ES-I3 (cell line): ENCODE results near the gene SHROOM2.

Source experiments
- H3K36me3 ChIP-seq: 2 replicates; pipeline ENCODE4 v1.6.1; 2013; ENCODE audit warnings: mild to moderate bottlenecking, low read length, control low read depth, moderate library complexity; ENCODE audit not compliant: insufficient read depth
- H3K4me1 ChIP-seq: 2 replicates; pipeline ENCODE4 v1.6.1; 2013; ENCODE audit warnings: mild to moderate bottlenecking, control low read depth, low read length; ENCODE audit not compliant: insufficient read depth
- H3K9ac ChIP-seq: 2 replicates; pipeline ENCODE4 v1.6.1; 2013; ENCODE audit warnings: low read depth, mild to moderate bottlenecking, low read length, moderate library complexity
- H3K9me3 ChIP-seq: 2 replicates; pipeline ENCODE4 v1.6.1; 2013; ENCODE audit warnings: mild to moderate bottlenecking, low read length, moderate library complexity; ENCODE audit not compliant: control insufficient read depth, insufficient read depth

The SHROOM2 gene, protein sequence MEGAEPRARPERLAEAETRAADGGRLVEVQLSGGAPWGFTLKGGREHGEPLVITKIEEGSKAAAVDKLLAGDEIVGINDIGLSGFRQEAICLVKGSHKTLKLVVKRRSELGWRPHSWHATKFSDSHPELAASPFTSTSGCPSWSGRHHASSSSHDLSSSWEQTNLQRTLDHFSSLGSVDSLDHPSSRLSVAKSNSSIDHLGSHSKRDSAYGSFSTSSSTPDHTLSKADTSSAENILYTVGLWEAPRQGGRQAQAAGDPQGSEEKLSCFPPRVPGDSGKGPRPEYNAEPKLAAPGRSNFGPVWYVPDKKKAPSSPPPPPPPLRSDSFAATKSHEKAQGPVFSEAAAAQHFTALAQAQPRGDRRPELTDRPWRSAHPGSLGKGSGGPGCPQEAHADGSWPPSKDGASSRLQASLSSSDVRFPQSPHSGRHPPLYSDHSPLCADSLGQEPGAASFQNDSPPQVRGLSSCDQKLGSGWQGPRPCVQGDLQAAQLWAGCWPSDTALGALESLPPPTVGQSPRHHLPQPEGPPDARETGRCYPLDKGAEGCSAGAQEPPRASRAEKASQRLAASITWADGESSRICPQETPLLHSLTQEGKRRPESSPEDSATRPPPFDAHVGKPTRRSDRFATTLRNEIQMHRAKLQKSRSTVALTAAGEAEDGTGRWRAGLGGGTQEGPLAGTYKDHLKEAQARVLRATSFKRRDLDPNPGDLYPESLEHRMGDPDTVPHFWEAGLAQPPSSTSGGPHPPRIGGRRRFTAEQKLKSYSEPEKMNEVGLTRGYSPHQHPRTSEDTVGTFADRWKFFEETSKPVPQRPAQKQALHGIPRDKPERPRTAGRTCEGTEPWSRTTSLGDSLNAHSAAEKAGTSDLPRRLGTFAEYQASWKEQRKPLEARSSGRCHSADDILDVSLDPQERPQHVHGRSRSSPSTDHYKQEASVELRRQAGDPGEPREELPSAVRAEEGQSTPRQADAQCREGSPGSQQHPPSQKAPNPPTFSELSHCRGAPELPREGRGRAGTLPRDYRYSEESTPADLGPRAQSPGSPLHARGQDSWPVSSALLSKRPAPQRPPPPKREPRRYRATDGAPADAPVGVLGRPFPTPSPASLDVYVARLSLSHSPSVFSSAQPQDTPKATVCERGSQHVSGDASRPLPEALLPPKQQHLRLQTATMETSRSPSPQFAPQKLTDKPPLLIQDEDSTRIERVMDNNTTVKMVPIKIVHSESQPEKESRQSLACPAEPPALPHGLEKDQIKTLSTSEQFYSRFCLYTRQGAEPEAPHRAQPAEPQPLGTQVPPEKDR (N-terminal part only)

DNA sequence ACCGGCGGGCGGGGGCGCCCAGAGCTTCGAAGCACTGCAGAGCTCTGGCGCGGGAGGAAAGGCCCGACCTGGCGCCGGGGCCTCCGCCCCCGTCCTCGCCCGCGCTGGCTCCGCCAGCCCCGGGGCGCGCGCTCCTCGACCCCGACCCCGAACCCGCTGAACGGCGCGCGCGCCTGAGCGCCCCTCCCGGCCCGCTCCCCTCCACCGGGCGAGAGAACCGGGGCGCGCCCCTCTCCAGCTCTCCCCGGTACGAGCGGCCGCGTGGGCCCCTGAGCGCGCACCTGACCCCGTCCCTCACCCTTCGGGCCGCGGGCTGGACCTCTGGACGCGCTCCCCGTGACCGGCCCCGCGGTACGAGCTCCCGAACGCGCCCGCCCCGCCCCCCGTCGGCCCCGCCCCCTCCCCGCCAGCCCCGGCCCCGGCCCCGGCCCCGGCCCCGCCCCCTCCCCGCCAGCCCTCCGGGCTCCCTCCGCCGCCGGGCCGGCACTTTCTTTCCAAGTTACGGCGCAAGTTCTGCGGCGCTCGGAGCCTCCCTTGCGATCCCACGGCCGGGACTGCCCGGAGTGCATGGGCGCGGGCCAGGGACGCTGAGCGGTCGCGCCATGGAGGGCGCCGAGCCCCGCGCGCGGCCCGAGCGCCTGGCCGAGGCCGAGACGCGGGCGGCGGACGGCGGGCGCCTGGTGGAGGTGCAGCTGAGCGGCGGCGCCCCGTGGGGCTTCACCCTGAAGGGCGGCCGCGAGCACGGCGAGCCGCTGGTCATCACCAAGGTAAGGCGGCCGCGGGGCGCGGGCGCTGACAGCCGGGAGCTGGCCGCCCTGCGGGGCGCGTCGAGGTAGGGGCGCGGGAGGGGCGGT lies at the start of gene SHROOM2:
Gene SHROOM2 (plus strand): TSS at position 486 of the 854 bp plus-strand sequence. CDS start 117 bp downstream, at position 603.
- H3K9me3 ChIP-seq, result no peaks in the 10 kb centered on the region
- peak within 1 kb of the TSS; percentile 61 for H3K9ac ChIP-seq
- H3K4me1 ChIP-seq, result peaks cover 18% of the 10 kb centered on the region
- H3K36me3 ChIP-seq, result no peaks in the 10 kb centered on the region

DNA sequence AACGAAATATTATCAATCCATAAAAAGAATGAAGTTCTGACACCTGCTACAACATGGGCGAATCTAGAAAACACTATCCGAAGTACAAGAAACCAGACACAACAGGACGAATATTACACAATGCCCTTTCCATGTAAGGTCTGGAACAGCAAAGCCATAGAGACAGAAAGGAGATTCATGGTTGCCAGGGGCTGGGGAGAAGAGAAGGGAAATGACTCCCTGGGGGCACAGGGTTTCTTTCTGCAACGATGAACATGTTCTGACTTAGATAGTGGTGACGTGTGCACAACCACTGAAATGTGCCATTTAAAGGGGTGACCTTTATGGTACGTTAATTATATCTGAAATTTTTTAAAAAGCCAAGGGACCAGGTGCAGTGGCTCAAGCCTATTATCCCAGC lies 48.9 kb upstream of the SHROOM2 start:
- no peaks in the 10 kb centered on the region; the same call in 1 of the 2 replicates for H3K36me3 ChIP-seq
- H3K9ac ChIP-seq, result no peak overlapping the region
- H3K9me3 ChIP-seq, result peaks cover 7% of the 10 kb centered on the region; the same call in 1 of the 2 replicates
- H3K4me1 ChIP-seq, result no peaks in the 10 kb centered on the region

DNA sequence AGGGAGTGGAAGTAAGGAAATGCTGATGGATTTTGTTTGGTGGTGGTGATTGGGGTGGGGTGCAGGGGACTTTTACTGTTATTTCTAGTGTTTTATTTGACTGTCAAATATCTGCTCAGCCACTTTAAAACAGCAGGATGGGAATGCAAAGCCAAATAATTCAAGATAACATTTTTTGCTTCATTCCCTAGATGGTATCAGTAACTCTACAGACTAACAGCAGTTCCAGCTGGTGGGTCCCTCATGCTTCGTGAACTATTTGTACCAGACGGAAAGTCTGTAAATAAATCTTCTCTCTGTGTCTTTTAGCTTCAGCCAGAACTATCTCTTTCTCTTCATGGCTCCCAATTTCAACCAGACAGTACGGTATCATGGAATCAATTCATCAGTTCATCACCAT lies 48.1 kb upstream of the SHROOM2 start:
- no peaks in the 10 kb centered on the region for H3K4me1 ChIP-seq
- H3K9ac ChIP-seq, result no peak overlapping the region
- no peaks in the 10 kb centered on the region; the same call in 1 of the 2 replicates for H3K36me3 ChIP-seq
- H3K9me3 ChIP-seq, result peaks cover 3% of the 10 kb centered on the region; the same call in 1 of the 2 replicates

DNA sequence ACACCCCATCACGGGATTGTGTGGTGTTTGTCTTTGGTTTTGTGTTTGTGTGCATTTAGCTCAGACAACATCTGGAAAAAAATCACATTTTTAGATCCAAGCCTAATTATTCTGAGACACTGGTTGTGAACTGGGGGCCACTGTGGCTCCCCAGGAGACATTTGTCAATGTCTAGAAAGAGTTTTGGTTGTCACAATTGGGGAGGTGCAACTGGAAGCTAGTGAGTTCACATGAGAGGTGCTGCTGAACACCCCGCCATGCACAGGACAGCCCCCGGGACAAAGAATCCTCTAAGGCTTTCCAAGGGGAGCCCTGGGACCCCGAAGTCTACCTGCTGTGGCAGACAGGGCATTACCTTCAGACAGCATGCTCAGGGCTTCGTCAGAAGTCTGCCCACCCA lies 47.1 kb upstream of the SHROOM2 start:
- Histone ChIP-seq H3K9ac (no peak overlapping the region), H3K36me3 (peaks cover 5% of the 10 kb centered on the region; the same call in 1 of the 2 replicates), H3K9me3 (no peaks in the 10 kb centered on the region), H3K4me1 (no peaks in the 10 kb centered on the region)

DNA sequence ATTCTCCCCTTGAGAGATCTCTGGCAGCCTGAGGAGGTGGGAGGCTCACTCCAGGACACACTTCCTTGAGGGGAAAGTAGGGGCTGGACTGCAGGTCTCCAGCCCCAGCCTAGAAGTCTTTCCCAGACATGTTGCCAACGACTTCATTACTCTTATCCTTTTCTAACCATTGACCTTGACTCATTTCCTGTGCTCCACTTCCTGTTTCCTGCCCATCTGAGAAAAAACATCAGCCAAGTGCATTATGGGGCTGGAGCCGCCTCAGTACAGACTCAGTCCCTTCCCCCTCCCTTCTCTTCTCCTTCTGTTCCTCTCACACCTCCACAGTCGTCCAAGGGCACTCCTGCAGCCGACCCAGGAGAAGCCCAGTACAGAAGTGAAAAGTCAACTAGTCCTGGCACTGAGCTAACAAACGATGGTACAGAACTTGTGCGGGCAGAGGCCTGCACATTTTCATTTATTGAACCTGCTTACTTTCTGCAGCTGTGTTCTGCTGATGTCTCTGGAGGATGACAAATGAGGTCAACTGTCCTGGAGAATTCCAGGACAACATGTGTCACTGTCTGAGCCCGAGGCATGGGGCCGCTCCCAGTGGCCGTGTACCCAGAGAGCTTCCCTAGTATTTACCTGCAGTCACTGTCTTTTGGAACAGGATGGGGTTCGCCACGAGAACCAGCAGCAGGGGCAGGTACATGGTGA lies 40.7 kb upstream of the SHROOM2 start:
- Histone ChIP-seq H3K36me3 (0 out of 2 replicates have a peak, but pooled peaks cover 5% of the 10 kb centered on the region), H3K4me1 (peaks cover 6% of the 10 kb centered on the region; the same call in 1 of the 2 replicates), H3K9ac (no peak overlapping the region), H3K9me3 (no peaks in the 10 kb centered on the region)

DNA sequence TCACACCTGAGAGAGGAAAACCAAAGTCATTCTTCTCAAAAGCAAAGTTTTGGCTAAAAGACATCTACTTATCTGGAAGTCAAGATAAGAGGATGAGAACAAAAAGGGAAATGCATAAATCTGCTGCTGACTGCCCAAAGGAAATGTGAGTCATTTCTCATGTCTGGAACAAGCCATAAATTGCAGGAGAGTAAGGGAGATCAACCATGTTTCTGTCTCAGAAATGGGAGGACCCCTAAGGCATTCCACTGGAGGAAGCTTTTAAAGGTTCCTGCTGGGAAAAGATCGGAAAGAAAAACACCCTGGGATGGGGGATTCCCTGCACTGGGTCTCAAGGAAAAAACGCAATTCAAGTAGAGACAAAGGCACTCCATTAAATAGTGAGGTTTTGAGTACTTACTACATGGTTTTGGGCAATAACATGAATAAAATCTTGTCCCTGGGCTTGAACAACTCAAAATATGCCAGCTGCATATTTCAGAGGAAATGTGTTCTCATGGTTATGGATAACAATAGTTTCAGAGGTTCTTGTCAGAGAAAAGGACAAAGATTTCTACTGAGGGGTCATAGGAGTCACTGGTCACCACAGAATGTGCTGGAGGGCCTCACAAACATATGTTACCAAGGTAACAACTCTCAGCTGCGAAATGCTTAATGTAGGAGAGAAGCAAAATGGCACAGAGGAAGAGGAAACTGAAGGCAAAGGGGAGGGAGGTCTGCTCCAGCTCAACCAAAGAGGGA lies 39.9 kb upstream of the SHROOM2 start:
- H3K36me3 ChIP-seq, result 0 out of 2 replicates have a peak, but pooled peaks cover 5% of the 10 kb centered on the region
- no peaks in the 10 kb centered on the region for H3K9me3 ChIP-seq
- H3K4me1 ChIP-seq, result peaks cover 6% of the 10 kb centered on the region; the same call in 1 of the 2 replicates
- no peak overlapping the region for H3K9ac ChIP-seq

DNA sequence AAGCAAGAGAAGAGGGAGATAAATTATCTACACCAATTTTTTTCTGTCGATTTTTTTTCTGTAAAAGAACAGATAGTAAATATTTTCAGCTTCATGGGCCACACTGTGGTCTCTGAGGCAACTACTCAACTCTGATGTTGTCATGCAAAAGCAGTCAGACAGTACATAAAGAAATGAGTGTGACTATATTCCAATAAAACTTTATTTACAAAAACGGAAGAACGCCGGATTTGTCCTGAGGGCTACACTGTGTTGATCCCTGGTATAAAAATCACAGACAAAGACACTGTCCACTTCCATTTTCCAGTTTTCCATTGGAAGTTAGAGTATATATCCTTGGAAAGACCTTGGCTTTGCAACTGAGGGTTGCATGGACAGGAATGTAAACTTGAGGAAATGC lies 38.6 kb upstream of the SHROOM2 start:
- Histone ChIP-seq H3K9ac (no peak overlapping the region), H3K36me3 (0 out of 2 replicates have a peak, but pooled peaks cover 5% of the 10 kb centered on the region), H3K4me1 (peaks cover 6% of the 10 kb centered on the region; the same call in 1 of the 2 replicates), H3K9me3 (no peaks in the 10 kb centered on the region)

DNA sequence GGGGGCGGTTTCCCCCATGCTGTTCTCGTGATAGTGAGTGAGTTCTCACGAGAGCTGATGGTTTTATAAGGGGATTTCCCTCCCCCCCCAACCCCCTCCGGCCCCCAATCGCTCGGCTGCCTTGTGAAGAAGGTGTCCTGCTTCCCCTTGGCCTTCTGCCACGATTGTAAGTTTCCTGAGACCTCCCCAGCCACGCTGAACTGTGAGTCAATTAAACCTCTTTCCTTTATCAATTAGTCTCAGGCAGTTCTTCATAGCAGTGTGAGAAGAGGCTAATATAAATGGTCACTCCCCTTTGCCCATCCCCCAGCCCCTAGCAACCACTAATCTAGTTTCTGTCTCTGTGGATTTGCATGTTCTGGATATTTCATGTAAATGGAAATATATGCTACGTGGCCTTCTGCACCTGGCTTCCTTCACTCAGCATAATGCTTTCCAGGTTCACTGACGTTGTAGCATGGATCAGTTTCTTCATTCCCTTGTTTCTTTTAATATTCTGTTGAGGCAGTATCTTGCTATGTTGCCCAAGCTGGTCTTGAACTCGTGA lies 37.0 kb upstream of the SHROOM2 start:
- Histone ChIP-seq H3K36me3 (no peaks in the 10 kb centered on the region), H3K9me3 (no peaks in the 10 kb centered on the region), H3K9ac (no peak overlapping the region), H3K4me1 (peaks cover 6% of the 10 kb centered on the region; the same call in 1 of the 2 replicates)

DNA sequence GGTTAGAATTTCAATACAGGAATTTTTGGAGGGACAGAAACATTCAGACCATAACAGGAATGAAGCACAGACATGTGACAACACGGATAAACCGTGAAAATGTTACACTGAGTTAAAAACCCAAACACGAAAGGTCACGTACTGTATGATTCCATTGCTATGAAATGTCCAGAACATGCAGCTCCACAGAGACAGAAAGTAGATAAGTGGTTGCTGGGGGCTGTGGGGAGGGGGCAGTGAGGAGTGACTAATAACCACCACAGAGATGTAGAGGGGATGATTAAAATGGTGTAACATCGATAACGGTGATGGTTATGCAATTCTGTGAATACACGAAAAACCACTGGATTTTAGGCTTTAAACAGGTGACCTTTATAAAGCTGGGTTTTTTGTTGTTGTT lies 28.9 kb upstream of the SHROOM2 start:
- no peak overlapping the region for H3K9ac ChIP-seq
- no peaks in the 10 kb centered on the region for H3K36me3 ChIP-seq
- H3K4me1 ChIP-seq, result no peaks in the 10 kb centered on the region
- no peaks in the 10 kb centered on the region for H3K9me3 ChIP-seq

DNA sequence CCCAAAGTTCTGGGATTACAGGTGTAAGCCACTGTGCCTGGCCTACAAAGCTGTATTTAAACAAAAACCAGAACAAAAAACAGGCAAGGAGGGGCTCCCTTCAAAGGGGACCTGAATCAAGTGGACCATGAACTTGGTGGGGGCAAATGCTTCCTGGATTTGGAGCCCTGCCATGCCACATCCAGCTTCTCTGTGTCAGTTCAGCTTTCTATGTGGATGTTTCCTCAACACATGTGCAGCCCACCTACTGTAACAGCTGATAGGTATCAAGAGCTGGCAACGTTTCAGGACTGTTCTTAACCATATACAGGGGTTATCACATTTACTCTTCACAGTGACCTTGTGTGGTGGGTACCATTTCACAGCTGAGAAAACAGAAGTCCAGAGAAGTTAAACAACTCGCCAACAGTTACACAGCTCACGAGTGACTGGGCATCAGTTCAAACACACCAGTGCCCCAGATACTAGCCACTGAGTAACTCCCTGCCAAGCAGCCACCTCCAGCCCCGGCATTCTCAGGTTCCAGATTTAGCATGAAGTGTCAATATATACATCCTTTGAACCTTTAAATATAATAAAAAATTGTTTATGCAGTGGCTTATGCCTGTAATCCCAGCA lies 28.1 kb upstream of the SHROOM2 start:
- no peak overlapping the region for H3K9ac ChIP-seq
- no peaks in the 10 kb centered on the region for H3K36me3 ChIP-seq
- H3K9me3 ChIP-seq, result no peaks in the 10 kb centered on the region
- H3K4me1 ChIP-seq, result no peaks in the 10 kb centered on the region

DNA sequence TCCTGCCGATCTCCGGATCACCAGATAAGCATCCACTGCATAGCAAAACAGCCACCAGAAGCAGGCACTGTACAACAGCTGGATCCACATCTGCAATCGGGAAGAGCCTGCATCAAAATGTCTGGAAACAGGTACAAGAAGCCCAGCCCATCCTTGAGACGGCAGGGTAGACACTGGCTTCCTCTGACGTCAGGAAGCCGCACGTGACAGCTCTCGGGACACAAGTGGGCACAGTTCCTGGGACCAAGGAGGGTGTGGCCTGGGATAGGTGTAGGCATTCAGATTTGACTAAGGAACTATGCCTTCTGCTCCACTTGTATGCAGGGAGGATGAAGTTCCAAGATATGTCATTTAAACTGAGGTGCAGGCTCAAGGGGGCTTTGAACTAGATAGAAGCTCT lies 26.9 kb upstream of the SHROOM2 start:
- no peaks in the 10 kb centered on the region for H3K4me1 ChIP-seq
- H3K9me3 ChIP-seq, result no peaks in the 10 kb centered on the region
- no peaks in the 10 kb centered on the region for H3K36me3 ChIP-seq

More for the DNA sequence above, 26.9 kb upstream of the SHROOM2 start:
- no peak overlapping the region for H3K9ac ChIP-seq
